ENCODE results near the gene DDX55.

The DDX55 gene

DNA sequence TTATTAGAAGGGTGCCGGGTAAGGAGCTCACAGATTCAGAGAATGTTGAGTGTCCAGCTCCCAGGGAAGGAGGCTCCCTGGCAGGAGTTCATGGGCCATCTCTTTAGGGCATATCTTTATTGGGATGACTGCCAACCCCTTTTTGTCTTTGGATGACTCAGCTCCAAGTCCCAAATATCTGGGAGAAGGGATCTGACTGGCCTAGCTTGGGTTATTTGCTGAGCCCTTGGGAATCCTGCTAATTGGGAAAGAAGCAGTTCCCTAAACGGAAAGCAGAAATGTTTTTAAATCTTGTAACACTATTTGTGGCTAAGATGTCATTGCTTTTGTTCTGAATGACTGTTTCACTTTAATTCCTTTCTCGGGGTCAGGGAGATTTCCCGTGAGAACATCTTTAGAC lies 12.6 kb downstream of the DDX55 start:
- DNase-seq, result no peak

GRCh38 chr12:123617144-123617543 lies 15.2 kb downstream of the DDX55 start:
- no peak for DNase-seq

GRCh38 chr12:123617580-123617979 lies 15.7 kb downstream of the DDX55 start:
- no peak for DNase-seq

DNA sequence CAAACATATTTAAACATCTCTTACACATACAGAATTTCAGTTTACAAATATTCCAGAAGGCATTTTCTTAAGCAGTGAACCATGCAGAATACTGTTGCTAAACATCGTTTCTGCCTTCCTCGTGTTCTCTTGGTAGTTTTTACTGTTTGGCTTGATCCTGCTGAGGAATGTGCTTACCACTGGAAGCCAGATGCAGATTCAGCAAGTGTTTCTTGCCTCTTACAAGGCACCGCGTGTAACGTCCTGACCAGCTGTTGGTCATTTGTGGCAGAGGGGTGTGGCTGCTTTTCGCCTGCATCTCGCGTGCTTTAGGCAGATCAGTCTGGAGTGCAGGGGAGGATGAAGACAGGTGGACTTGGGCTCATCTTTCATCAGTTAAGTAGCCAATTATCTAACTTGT lies 19.2 kb downstream of the DDX55 start:
- DNase-seq, result no peak

- peak; percentile 25 to 40 for DNase-seq
Observed at GRCh38 chr12:123621619-123622530, 20.0 kb downstream of the DDX55 start.

DNA sequence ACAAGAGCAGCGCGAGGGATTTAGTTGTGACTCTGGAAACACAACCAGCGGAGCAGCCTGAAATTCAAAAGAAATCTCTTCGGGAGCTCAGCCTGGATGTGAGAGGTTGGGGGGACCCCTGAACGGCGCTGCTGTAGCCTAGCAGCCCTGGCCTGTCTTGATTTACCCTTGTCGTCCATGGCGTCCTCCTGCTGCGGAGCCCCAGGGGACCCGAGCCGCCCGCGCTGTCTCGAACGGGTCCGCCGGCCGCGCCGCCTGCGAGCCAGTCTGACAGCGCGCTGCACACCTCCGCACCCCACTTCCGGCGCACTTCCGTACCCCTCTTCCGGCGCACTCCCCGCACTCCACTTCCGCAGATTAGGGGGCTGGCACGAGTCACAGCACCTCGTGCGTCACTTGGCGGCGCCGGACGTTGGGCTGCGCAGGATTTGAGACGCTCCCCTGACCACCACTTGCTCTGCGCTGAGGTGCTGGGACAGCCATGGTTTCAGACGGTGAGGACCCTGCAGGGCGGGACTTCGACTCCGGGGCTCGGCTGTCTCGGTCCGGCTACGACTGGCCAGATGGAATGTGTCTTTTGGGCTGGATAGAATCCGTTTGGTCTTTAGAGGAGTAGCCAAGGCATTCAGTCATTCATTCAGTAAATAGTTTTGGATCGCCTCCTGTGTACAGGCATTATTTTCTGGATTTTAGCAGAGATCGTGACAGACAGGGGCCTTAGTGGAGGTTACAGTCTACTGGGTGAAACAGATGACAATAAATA lies 31.7 kb downstream of the DDX55 start, which contains the start of the genes EIF2B1 and GTF2H3:
Gene EIF2B1 (minus strand): TSS at position 308 of the 763 bp plus-strand sequence. CDS start 129 bp downstream, at position 179.
Gene GTF2H3 (plus strand): TSS at position 451 of the 763 bp plus-strand sequence. CDS start 31 bp downstream, at position 482.
- DNase-seq, result peak; percentile 97

DNA sequence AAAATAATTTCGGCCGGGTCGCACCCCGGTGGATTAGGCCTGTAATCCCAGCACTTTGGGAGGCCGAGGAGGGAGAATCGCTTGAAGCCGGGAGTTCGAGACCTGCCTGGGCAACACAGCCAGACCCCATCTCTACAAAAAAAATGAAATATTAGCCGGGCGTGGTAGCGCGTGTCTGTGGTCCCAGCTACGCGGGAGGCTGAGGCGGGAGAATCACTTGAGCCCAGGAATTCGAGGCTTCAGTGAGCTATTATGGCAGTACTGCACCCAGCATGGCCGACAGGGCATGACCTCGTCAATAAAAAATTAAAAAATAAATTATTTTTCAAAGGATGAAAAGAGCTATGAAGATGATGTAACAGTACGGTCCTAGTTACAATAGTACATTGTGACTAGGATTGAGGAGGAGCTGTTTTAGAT lies 32.3 kb downstream of the DDX55 start:
- peak in 1 of 2 experiments; percentile 13 for DNase-seq

GRCh38 chr12:123643911-123644310 lies 42.0 kb downstream of the DDX55 start:
- DNase-seq, result no peak

- no peak for DNase-seq
Observed at GRCh38 chr12:123645380-123645779, 43.5 kb downstream of the DDX55 start.

- no peak for DNase-seq
Observed at GRCh38 chr12:123645878-123646277, 44.0 kb downstream of the DDX55 start.

DNA sequence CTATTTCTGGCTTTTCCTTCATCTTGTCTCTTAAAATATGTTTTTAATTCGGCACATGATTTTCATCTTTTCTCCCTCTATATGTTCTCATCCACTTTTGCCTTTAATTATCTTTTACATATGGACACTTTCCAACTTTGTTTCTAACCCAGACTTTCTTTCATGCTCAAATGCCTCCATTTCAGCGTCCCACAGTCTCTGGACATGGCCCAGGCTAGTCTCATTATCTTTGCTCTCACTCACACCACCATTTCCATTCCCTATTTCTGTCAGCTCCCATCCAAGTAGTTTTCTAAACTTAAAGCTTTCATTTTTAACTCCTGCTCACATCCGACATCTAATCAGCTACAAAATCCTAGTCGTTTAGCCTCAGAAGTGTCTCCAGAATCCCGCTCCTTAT lies 46.5 kb downstream of the DDX55 start:
- no peak for DNase-seq

DNA sequence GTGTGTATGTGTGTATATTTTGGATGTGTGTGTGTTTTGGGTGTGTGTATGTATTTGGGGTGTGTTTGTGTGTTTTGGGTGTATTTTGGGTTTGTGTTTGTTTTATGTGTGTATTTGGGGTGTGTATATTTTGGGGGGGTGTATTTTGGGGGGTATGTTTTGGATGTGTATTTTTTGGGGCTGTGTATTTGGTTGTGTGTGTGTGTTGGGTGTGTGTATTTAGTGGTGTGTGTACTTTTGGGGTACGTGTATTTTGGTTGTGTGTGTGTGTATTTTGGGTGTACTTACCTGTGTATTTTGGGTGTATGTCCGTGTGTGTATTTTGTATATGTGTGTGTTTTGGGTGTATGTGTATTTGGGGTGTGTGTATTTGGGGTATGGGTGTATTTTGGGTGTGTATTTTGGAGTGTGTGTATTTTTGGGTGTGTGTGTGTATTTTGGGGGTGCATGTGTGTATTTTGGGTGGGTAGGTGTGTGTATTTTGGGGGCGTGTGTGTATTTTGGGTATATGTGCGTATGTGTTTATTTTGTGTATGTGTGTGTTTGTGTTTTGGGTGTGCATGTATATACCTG lies 52.3 kb downstream of the DDX55 start:
- DNase-seq, result no peak

DNA sequence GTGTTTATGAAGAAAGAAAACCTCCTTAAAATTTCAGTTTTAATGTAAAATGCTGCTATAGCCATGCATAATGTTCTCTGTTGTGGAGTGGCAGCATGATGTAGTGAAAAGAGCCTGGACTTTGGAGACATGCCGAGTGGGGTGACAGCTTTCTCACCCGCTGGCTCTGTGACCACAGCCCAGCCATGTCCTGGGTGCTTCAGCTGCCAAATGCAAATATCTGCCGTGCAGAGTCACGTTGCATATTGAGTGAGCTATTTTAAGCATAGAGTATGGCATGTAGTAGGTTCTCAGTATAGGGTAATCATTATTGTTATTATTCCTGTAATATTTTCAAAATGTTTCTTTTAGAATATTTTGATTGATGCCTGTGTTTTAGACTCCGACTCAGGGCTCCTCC lies 53.5 kb downstream of the DDX55 start:
- DNase-seq, result no peak

- no peak for DNase-seq
Observed at GRCh38 chr12:123656392-123656791, 54.5 kb downstream of the DDX55 start.

GRCh38 chr12:123657211-123657610 lies 55.3 kb downstream of the DDX55 start:
- no peak for DNase-seq

GRCh38 chr12:123659996-123660727 lies 58.3 kb downstream of the DDX55 start:
- DNase-seq, result no peak

DNA sequence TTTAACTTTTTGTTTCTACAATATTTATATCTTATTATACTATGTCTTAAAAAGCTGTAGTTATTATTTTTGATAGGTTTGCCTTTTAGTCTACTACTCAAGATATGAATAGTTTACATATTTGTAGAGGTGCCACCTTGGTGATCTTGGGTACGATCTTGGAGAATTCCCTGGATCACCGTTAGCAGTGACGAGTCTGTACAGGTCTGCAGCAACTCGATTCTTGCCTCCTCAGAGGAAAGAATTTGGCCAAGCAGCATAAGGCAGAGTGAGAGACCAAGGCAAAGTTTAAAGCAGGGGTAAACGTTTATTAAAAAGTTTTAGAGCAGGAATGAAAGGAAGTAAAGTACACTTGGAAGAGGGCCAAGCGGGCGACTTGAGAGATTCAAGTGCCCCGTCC lies 65.9 kb downstream of the DDX55 start:
- DNase-seq, result no peak
